NOMO-1 treated with dmso at 0.1 percent for 144 hours (cell line): ENCODE measurements around the gene CSF3R.
A peak's percentile ranks its signal among the peaks of the same experiment; 100 is the strongest.

Source experiments
- DNase-seq: peaks from one replicate; lab custom pipeline; 2025; ENCODE audit not compliant: unreplicated experiment; lab: John Stamatoyannopoulos, UW

Gene CSF3R

GRCh38 chr1:36482724-36483388 is at the start of gene CSF3R:
CSF3R (minus strand) TSS chr1:36482913; CDS start chr1:36479496, 3,417 bp downstream.
- DNase-seq: peak; percentile 61

GRCh38 chr1:36531833-36532232 is 49.1 kb upstream of the CSF3R start:
- no peak for DNase-seq

GRCh38 chr1:36530791-36531190 is 48.1 kb upstream of the CSF3R start:
- no peak for DNase-seq

- DNase-seq: no peak
Observed at GRCh38 chr1:36530261-36530660, 47.5 kb upstream of the CSF3R start.

- DNase-seq: no peak
Observed at GRCh38 chr1:36529769-36530260, 47.1 kb upstream of the CSF3R start.

- no peak for DNase-seq
Observed at GRCh38 chr1:36528361-36529349, 45.9 kb upstream of the CSF3R start.

- DNase-seq: no peak
Observed at GRCh38 chr1:36525166-36525565, 42.5 kb upstream of the CSF3R start.

- no peak for DNase-seq
Observed at GRCh38 chr1:36524359-36525062, 41.8 kb upstream of the CSF3R start.

- DNase-seq: no peak
Observed at GRCh38 chr1:36523850-36524249, 41.1 kb upstream of the CSF3R start.

- no peak for DNase-seq
Observed at GRCh38 chr1:36523230-36523495, 40.5 kb upstream of the CSF3R start.

- DNase-seq: no peak
Observed at GRCh38 chr1:36522461-36523229, 39.9 kb upstream of the CSF3R start.

GRCh38 chr1:36522021-36522420 is 39.3 kb upstream of the CSF3R start:
- no peak for DNase-seq

- no peak for DNase-seq
Observed at GRCh38 chr1:36520771-36521420, 38.2 kb upstream of the CSF3R start.

GRCh38 chr1:36520056-36520455 is 37.3 kb upstream of the CSF3R start:
- DNase-seq: no peak

- DNase-seq: no peak
Observed at GRCh38 chr1:36517011-36517771, 34.5 kb upstream of the CSF3R start.

GRCh38 chr1:36516372-36517010 is 33.8 kb upstream of the CSF3R start:
- DNase-seq: no peak

- DNase-seq: no peak
Observed at GRCh38 chr1:36515315-36516138, 32.8 kb upstream of the CSF3R start.

- DNase-seq: no peak
Observed at GRCh38 chr1:36514501-36514900, 31.8 kb upstream of the CSF3R start.
